Stimulated activated naive CD8-positive, alpha-beta T cell treated with anti-CD3 and anti-CD28 coated beads, Interleukin-15, Interleukin-2, amounts not matched to agents 100 U/mL and 50 U/mL, for 24 hours (primary cell): ENCODE results near the gene PADI3.
"Not testable (repeated sequence)": the region's sequence is repeated elsewhere in the genome, so short reads cannot be mapped to it uniquely, and the experiment has no call there.

Experiments used
- ATAC-seq: fragments of 150-1000 bp; cut with Tn5 transposase; one replicate; pipeline ENCODE4 v1.10.0; 2021
- DNase-seq: peaks from one replicate; pipeline ENCODE4 v3.0.0; 2021

Gene PADI3

DNA sequence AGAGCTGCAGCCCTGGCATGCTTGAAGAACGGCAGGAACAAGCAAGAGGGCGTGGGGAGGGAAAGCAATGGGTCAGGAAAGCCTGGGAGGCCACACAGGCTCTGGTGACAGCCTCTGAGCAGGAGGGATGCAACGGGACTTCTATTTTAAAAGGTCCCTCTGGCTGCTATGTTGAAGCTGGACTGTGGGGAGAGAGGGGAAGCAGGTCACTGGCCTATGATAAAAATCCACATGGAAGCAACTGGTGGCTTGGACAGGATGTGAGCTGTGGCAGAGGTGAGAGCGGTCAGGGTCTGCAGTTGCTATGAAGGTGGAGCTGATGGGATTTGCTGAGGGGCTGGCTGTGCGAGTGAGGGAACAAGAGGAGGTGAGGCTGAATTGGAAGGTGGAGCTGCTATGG is 32.8 kb upstream of the PADI3 start:
- DNase-seq (no peak), ATAC-seq (no peak)

DNA sequence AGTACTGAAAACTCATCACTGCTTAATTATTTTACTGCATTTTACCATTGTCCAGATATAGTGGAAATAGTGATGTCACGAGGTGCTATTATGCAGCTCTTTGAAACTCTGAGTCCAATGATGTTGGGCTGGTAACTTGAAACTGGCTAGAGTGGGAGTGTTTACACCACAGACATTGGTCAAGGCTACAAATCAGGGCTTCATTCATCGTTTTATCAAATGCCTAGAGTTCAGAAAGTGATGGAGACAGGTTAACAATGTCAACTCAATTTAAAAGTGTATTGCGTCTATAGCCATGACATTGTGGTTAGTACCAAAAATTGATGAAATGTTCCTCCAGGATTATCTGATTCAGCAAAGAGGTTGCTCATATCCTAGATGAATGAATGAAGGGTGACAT is 31.3 kb upstream of the PADI3 start:
- no peak for DNase-seq

DNA sequence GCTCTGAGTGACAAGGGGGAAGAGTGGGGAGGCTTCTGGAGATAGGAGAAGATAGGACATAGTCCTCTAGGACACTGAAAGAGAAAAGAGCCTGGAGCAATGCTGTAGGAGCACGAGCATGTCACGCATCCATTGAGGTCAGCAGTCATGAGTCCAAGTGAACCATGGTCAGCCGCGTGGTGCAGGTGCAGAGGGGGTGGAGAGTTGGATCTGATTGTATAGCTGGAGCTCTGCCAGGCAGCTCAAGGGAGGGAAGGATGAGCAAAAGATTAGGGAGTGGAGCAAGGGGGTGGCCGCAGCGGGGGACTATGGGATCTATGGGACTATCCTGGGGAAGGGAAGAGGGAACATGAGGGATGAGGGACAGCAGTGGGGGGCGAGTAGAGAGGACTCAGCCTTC is 30.0 kb upstream of the PADI3 start:
- no peak for ATAC-seq
- DNase-seq: no peak

More for the DNA sequence above, 31.3 kb upstream of the PADI3 start:
- no peak for ATAC-seq

DNA sequence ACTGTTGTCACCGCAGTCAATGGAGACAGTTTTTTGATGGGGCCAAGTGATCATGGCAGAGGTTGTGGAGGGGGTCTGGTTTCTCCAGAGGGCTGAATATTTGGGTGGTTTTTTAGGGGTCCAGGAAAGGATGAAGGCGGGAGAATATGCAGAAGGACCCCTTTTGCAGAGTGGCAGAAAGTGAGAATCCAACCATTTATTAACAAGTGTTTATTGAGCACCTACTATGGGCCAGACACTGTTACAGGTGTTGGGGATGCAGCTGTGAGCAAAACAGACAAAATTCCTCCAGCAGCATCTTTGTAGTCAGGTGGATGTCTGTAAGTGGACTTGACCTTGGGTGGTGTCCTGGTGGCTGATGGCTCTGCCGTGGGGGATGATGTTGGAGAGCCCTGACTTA is 28.6 kb upstream of the PADI3 start:
- DNase-seq (no peak), ATAC-seq (no peak)

DNA sequence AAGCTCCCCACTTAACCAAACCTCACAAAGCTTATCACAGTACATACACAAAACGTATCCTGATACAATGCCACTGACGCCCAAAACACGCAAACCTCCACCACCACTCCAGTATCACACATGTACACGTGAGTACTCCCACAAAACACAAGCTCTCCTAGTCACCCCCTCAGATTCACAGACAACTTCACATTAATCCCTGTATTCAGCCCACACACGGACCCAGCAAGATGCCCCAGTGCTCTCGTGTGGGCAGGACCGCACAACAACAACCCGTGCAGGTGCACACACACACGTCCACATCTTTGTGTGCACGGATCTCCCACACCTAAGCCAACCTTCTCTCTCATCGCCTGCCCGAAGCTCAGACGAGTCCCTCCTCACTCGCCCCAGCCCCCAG is 26.3 kb upstream of the PADI3 start:
- no peak for ATAC-seq
- DNase-seq: no peak

DNA sequence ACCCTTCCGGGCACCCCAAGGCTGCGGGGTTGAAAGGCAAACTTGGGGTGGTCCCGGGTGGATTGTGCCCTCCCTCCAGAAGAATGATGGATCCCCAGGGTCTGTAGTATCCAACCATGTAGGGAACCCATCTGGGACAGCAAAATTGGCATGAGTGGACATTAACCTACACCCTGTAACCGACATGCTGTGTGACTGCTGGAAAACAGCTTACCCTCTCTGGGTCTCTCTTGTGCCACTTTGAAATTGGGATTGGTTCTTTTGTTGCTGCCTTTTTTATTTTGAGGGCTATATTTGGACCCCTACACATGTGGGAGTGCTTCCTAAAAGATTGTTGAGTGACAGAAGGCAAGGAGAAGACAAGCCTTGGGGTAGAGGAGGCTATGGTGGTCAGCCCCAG is 24.5 kb upstream of the PADI3 start:
- no peak for ATAC-seq
- no peak for DNase-seq

DNA sequence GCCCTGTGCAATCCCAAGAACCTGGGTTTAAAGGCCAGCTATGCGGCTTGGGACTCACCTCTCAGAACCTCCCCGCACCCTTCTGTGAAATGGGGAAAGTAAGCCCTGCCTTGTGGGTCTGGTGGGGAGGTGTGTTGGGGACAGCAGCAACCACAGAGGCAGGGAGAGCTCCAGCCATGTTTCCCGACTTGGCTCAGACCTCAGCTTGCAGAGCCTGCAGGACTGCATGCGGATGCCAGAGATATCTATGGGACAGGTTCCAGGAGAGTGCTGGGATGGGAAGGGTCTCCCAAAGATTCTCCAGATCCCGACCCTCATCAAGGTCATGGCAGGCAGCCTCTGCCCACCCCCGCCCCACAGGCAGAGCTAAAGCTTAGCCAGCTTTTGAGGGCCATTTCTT is 23.8 kb upstream of the PADI3 start:
- ATAC-seq: no peak

DNA sequence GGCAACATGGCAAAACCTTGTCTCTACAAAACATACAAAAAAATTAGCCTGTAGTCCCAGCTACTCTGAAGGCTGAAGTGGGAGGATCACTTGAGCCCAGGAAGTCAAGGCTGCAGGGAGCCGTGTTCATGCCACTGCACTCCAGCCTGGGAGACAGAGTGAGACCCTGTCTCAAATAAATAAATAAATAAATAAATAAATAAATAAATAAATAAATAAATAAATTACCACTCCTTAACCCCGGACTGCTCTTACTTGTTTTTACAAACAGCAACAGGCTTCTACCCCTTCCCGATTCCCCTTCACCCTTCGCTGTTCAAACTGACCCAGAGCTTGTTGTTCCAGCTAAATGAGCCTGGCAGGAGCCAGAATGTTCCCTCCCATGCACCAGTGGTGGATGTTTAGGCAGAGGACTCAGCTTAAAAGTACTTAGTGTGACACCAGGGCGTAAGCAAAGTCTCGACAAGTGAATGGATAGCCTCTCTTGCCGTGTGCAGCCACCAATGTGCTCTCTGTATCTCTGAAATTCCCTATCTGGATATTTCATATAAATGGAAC is 21.5 kb upstream of the PADI3 start:
- no peak for ATAC-seq

More for the DNA sequence above, 23.8 kb upstream of the PADI3 start:
- no peak for DNase-seq

DNA sequence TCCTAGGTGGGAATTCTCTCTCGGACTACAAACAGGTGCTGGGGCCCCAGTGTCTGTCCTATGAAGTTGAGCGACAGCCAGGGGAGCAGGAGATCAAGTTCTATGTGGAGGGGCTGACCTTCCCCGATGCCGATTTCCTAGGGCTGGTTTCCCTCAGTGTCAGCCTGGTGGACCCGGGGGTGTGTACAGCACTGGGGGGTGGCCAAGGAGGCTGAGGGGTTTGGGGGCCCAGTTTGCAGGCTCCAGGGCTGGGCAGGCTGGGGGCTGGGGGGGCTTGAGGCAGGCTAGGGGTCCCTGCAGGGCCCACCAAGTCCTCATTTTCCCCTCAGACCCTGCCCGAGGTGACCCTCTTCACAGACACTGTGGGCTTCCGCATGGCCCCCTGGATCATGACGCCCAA is 20.3 kb upstream of the PADI3 start:
- no peak for ATAC-seq
- DNase-seq: no peak

More for the DNA sequence above, 21.5 kb upstream of the PADI3 start:
- DNase-seq: no peak

DNA sequence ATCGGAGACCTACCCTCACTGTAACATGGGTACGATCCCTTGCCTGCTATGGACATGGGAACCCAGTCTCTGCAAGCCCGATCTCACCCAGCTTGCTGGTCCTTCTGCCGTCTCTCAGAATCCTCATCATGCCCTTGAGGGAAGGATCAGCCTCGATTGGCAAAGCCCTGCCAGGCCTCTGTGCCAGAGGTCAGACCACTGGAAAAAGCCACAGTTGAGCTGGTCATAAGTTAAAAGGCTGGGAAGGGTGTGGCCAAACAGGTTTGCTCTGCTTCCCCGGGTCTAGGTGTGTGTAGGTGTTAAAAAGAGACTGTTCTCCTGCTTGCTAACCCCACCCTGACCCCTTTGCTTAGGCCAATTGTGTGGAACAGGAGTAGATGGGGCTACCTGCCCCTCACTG is 19.5 kb upstream of the PADI3 start:
- ATAC-seq (no peak), DNase-seq (no peak)

DNA sequence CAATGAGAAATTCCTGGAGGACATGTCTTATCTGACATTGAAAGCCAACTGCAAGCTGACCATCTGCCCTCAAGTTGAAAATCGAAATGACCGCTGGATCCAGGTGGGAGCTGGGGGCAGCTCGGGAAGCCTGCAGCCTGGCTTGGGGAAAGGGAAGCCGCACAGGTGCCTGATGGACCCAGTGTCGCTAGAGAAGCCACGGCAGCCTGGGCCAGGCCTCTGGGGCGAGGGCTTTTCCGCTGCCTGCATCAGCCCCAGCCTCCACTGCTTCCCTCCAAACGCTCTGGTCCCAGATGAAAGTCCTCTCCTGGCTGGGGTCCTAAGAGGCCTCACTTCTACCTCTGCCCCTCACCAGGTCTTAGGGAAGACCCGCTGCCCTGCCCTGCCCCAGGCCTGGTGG is 18.8 kb upstream of the PADI3 start:
- ATAC-seq: no peak
- DNase-seq: no peak

DNA sequence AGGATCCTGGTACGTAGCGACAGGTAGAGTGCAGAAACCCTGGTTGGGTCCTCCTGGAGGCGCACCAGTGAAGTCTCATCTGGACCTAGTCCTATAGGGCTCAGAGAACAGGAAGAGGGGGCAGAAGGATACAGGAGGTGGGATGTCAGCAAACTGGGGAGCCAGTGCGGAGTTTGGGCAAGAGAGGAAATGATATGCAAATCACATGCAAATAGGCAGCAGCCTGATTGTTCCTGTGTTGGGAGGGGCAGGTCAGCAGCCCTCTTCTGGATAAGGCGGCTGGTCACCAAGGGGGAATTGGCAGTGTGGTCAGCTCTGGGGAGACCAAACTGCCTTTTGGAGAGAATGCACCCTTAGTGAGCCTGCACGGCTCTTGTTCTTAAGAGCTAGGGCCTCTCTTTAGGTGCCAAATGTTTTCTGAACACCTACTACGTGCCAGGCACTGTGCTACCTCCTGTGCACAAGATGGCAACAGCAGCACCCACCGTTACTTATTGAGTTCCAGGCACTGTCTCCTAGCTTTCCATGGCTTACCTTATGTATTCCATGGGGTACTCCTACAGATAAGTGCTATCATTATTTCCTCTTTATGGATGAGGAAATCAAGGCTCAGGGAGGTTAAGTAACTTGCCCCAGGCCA is 18.1 kb upstream of the PADI3 start:
- DNase-seq: no peak
- ATAC-seq: no peak

DNA sequence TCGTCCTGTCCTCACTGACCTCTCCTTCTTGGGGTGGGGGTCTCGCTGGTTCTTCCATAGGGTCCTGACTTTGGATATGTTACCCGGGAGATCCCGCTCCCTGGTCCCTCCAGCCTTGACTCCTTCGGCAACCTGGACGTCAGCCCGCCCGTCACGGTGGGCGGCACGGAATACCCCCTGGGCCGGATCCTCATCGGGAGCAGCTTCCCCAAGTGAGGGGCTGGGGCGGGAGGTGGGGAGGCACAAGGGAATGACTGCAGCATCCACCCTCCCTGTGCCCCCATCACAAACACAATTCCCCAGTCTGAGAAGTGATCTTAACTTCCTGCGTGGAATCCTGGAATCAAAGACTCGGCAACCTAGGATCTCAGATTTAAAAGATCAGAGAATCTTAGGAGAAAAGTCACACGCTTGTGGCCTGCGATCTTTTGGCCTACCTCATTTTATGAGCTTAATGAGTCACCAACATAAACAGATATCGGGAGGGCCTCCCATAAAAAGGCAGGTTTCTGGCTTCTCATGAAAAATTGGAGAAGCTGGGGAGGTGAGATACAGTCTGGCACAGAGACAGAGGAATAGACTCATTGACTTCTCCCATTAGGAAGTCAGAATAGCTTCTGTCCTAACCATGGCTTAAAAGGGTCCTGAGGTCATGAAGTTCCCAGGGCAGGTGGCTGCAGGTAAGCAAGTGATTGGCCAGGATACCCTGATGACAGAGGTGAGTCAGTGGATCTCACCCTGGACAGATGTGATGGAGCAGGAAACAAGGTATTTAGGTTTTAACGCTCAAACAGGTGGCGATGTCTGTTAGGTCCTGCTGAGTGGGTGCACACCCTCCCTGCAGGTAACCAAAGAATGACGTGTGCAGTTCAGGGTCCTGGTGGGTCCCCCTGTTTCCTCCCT is 15.9 kb upstream of the PADI3 start:
- DNase-seq: no peak
- ATAC-seq: no peak

DNA sequence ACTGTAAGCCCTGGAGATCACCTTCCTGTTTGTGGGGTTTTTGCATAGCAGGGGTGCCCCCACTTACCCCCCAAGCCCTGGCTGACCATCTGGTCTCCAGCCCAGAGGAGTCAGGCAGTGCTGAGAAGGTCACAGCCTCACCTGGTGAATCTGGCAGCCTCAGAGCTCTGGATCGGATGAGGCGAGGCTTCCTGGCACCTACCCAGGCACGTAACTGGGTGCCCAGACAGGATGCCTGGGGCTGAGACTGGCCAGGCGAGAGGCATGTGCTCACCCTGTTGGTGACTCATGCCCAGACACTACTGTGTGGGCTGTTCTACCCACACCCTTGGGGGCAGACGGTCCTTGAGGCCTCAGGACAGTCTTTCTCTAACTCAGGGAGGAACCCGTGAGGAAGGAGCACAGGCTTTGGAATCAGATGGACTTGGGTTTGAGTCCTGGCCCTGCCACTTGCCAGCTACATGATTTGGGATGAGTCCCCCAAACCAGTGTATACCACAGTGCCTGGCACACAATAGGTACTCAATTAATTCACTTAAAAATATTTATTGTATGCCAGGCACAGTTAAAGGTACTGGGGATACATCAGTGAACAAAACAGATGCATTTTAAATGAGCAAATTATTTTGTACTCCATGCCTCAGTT is 15.1 kb upstream of the PADI3 start:
- ATAC-seq (peak; percentile 40), DNase-seq (no peak)

DNA sequence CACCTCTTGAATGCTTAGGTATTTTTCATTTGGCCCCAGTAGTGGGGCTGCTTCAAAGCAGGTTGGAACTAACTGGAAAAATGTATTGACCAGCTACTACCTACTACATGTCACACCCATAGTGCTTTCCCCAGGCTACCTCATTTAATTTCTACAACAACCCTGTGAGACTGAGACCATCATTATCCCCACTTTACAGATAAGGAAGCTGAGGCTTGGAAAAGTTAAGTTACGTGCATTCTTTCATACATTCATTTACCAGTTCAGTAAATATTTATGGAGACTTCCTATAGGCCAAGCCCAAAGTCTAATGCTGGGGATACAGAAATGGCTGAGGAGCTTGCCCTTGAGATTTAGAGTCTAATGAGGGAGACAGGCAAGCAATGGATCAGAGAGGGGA is 14.5 kb upstream of the PADI3 start:
- DNase-seq (no peak), ATAC-seq (no peak)

DNA sequence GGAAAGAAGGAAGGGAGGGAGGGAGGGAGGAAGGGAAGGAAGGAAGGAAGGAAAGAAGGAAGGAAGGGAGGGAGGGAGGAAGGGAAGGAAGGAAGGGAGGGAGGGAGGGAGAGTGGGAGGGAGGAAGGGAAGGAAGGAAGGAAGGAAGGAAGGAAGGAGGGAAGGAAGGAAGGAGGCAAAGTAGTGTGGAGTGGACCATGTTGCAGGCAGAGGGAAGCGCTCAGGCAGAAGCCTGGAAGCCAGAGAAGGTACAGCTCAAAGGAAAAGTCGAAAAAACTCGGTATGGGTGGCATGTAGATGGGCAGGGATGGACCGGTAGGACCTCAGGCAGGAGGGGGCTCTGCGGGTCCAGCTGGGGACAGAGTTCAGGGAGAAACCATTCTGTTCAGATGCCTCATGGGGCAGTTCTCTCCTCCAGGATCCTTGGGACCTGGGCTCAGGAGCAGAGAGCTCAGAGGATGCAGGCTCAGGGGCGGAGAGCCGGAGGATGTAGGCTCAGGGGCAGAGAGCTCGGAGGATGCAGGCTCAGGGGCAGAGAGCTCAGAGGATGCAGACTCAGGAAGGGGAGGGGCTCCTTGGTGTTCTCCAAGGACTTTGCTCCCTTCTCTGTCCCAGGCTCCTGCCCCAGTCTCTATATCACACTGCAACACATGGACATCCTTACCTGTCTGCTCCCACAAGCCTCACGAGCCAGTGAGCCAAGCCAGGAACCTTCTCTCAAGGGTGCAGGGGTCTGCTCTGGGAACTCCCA is 13.6 kb upstream of the PADI3 start:
- ATAC-seq (no peak), DNase-seq (no peak)

DNA sequence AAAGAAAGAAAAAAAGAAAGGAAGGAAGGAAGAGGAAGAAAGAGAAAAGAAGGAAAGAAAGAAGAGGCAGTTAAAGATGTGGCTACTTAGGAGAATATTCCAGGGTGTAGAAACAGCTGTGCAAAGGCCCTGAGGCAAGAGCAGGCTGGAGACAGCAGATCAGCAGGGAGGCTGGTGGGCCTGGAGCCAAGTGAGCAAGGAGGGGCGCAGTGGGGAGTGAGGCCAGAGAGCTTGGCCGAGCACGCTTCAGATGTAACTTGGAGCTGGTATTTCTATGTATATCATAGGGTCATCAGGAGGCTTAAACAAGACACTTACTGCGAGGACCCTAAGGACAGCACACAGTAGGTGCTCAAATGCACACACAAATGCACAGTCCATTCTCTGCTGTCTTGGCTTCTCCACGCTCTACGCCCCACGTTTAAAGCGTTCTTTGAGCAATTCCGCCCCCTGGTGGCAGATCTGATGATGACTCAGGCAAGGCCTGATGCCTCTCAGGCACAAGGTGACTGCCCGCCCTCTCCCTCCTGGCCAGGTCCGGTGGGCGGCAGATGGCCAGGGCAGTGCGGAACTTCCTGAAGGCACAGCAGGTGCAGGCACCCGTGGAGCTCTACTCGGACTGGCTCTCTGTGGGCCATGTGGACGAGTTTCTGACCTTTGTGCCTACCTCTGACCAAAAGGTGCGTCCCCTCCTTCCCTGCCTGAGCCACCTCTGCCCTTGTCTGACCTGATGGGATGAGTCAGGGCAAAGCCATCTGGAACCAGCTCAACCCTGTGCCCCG is 11.9 kb upstream of the PADI3 start:
- DNase-seq: peak; percentile 94

DNA sequence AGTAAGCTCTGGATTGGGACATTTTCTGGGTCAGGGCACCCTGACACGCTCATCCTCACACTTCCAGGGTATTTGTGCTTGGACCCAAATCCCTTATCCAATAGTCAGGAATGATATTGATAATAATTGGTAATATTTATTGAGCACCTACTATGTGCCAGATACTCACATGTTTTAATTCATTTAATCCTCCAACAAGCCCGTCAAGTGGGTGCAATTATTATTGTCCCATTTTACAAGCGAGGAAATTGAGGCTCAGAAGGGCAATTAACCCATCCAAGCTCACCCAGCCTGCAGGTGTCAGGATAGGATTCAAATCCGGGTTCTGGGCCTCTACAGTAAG is 11.4 kb upstream of the PADI3 start:
- no peak for ATAC-seq
- DNase-seq: no peak

More for the DNA sequence above, 11.9 kb upstream of the PADI3 start:
- peak; percentile 68 for ATAC-seq

DNA sequence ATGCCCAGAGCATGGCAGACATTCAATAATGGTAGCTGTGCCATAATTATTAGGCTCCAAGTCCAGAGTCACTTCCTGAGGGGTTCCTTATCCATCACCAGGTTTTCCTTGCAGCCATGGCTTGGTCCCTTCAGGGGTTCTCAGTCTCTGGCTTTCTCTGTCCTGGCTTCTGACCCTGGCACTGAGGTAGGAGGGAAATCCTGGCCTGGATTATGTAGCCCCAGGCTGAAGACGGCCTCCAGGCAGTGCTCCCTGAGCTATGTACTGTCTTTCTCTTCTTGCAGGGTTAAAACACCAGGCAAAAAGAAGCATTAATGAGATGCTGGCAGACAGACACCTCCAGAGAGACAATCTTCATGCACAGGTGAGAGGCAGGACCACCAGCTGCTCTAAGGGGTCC is 9.5 kb upstream of the PADI3 start:
- DNase-seq (peak; percentile 29), ATAC-seq (peak; percentile 57)

DNA sequence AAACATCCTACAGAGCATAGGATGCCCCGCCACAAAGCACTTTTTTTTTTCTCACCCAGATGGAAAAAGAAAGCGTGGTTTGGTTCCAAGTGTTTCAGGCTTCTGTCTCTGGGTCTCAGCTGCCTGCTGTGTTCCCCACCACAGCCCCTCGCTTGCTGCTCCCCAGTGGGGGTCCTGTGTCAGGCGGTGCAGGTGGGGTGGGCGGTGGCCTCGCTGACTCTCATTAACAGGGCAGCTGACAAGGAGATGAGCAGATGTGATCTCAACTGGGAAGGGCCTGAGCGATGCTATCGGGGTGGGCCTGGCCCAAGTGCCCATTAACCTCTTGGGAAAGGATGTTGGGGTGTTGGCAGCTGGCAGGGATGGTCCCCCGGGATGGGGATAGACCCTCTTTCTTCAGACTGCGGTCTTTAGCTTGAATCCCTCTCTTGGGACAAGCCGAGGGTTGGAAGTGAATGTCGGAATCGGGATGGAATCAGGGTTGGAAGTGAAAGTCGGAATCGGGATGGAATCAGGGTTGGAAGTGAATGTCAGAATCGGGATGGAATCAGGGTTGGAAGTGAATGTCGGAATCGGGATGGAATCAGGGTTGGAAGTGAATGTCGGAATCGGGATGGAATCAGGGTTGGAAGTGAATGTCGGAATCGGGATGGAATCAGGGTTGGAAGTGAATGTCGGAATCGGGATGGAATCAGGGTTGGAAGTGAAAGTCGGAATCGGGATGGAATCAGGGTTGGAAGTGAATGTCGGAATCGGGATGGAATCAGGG is 7.7 kb upstream of the PADI3 start:
- not testable (repeated sequence) for DNase-seq, ATAC-seq

DNA sequence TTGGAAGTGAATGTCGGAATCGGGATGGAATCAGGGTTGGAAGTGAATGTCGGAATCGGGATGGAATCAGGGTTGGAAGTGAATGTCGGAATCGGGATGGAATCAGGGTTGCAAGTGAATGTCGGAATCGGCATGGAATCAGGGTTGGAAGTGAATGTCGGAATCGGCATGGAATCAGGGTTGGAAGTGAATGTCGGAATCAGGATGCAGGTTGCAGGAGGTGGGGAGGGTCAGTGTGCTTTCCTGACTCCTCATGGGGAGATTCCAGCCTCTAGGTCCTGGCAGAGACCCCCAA is 7.2 kb upstream of the PADI3 start:
- ATAC-seq, DNase-seq: not testable (repeated sequence)
